HepG2 (cell line): ENCODE measurements around the gene BIN1. TPM values are rescaled to one million over a fixed set of nuclear protein-coding genes. Genes with fewer than 3 reads are reported as not detected.

ENCODE experiments used
- BHLHE40 ChIP-seq: IDR thresholded peaks from 2 replicates; pipeline ENCODE4 v1.6.1; 2011; ENCODE audit warnings: low read length, improper control_type of control experiment
- HCFC1 ChIP-seq: fragments of 150-350 bp; IDR thresholded peaks from 2 replicates; pipeline ENCODE4 v1.6.1; 2014; ENCODE audit warnings: low read depth, low read length
- IKZF4 ChIP-seq: sonication (generic); formaldehyde crosslinking; IDR thresholded peaks from 2 replicates; pipeline ENCODE4 v1.5.1; 2020; ENCODE audit warnings: borderline replicate concordance, mild to moderate bottlenecking, low read depth, missing genetic modification reagents; ENCODE audit errors: not compliant biosample characterization
- IRF2 ChIP-seq: IDR thresholded peaks from 2 replicates; pipeline ENCODE4 v1.6.1; 2018; ENCODE audit warnings: missing genetic modification reagents, missing compliant biosample characterization
- MIER3 ChIP-seq: IDR thresholded peaks from 2 replicates; pipeline ENCODE4 v1.6.1; 2016; ENCODE audit warnings: missing compliant biosample characterization, borderline replicate concordance
- PRMT3 ChIP-seq: sonication (generic); formaldehyde crosslinking; IDR thresholded peaks from 2 replicates; pipeline ENCODE4 v1.8.1; 2022; ENCODE audit warnings: low read depth, mild to moderate bottlenecking, moderate library complexity, missing genetic modification reagents, borderline replicate concordance
- ZNF101 ChIP-seq: sonication (generic); formaldehyde crosslinking; IDR thresholded peaks from 2 replicates; pipeline ENCODE4 v1.4.0; 2020; ENCODE audit warnings: mild to moderate bottlenecking, low read depth, missing genetic modification reagents, borderline replicate concordance
- polyA plus RNA-seq, 8 experiments: library from polyadenylated mRNA; depleted of rRNA in 3 of 8; stranded (reverse) in 7 of 8; unstranded in 1 of 8; fragments of >200 nt; fragmentation: Illumina TruSeq in 4 of 8; extraction: Trizol in 4 of 8; gene quantifications; 2 replicates each; pipeline versions ENCODE4 v1.2.1 to v1.2.3, GENCODE V29; 2011 to 2016; ENCODE audit warnings: low read depth in 4 of 8, missing spikeins in 1 of 8, mixed read lengths in 1 of 8; ENCODE audit not compliant: insufficient read depth in 1 of 8
- total RNA-seq, 5 experiments: library from RNA; depleted of rRNA; stranded (reverse); fragments of >200 nt; fragmentation: Illumina TruSeq; extraction: Trizol; gene quantifications; 2 replicates each; pipeline ENCODE4 v1.2.3, GENCODE V29; 2016; ENCODE audit warnings: low read depth in 1 of 5
- TF ChIP-seq, protein P1 (sequence below): sonication (generic); formaldehyde crosslinking; IDR thresholded peaks from 2 replicates; pipeline ENCODE4 v1.5.1; 2020; ENCODE audit warnings: mild to moderate bottlenecking, missing genetic modification reagents, moderate library complexity
- TF ChIP-seq, protein P2 (sequence below): sonication (generic); formaldehyde crosslinking; IDR thresholded peaks from 2 replicates; pipeline ENCODE4 v1.8.1; 2023; ENCODE audit warnings: mild to moderate bottlenecking, missing genetic modification reagents
- TF ChIP-seq, protein P3 (sequence below): IDR thresholded peaks from 2 replicates; pipeline ENCODE4 v1.6.1; 2016; ENCODE audit warnings: missing compliant biosample characterization, missing genetic modification reagents, borderline replicate concordance
- TF ChIP-seq, protein P4 (sequence below): sonication (generic); formaldehyde crosslinking; IDR thresholded peaks from 2 replicates; pipeline ENCODE4 v1.4.0; 2020; ENCODE audit warnings: mild to moderate bottlenecking, missing genetic modification reagents
- TF ChIP-seq, protein P5 (sequence below): sonication (generic); formaldehyde crosslinking; IDR thresholded peaks from 2 replicates; pipeline ENCODE4 v1.9.0; 2021; ENCODE audit warnings: missing genetic modification reagents, borderline replicate concordance

The BIN1 gene
- total and polyA plus RNA-seq, 2 of the 13 experiments (the other 11 are each of a cell fraction or from before 2014, with no cell fraction given), result 0.93 to 1.2 TPM

DNA sequence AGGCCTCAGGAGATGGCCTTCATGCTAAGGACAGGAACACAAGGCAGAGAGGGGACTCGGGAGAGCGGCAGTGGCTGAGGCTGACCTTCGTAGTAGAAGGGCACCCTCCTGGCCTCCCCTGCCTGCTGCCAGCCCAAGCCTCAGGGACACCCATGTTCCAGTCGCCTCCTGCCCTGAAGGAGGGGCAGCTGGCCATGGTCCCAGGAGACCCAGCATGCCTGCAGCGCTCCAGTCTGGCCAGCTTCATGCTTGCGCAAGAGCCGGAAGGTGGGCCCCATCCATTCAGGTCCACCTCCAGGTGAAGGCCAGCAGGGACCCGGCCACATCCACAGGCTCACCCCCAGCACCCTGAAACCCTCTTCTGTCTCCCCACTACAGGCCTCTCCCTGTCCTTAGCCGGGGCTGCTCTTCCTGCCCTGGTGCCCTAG lies 35.0 kb downstream of the BIN1 start (continued):
- TF ChIP-seq HCFC1 (no peak), BHLHE40 (no peak), ZNF101 (CRISPR knock-in tag) (no peak), IRF2 (CRISPR knock-in tag) (no peak), MIER3 (no peak), IKZF4 (no peak), PRMT3 (no peak)
- TF ChIP-seq, protein P1, sequence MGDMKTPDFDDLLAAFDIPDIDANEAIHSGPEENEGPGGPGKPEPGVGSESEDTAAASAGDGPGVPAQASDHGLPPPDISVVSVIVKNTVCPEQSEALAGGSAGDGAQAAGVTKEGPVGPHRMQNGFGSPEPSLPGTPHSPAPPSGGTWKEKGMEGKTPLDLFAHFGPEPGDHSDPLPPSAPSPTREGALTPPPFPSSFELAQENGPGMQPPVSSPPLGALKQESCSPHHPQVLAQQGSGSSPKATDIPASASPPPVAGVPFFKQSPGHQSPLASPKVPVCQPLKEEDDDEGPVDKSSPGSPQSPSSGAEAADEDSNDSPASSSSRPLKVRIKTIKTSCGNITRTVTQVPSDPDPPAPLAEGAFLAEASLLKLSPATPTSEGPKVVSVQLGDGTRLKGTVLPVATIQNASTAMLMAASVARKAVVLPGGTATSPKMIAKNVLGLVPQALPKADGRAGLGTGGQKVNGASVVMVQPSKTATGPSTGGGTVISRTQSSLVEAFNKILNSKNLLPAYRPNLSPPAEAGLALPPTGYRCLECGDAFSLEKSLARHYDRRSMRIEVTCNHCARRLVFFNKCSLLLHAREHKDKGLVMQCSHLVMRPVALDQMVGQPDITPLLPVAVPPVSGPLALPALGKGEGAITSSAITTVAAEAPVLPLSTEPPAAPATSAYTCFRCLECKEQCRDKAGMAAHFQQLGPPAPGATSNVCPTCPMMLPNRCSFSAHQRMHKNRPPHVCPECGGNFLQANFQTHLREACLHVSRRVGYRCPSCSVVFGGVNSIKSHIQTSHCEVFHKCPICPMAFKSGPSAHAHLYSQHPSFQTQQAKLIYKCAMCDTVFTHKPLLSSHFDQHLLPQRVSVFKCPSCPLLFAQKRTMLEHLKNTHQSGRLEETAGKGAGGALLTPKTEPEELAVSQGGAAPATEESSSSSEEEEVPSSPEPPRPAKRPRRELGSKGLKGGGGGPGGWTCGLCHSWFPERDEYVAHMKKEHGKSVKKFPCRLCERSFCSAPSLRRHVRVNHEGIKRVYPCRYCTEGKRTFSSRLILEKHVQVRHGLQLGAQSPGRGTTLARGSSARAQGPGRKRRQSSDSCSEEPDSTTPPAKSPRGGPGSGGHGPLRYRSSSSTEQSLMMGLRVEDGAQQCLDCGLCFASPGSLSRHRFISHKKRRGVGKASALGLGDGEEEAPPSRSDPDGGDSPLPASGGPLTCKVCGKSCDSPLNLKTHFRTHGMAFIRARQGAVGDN, result peak; percentile 52
- TF ChIP-seq, protein P2, sequence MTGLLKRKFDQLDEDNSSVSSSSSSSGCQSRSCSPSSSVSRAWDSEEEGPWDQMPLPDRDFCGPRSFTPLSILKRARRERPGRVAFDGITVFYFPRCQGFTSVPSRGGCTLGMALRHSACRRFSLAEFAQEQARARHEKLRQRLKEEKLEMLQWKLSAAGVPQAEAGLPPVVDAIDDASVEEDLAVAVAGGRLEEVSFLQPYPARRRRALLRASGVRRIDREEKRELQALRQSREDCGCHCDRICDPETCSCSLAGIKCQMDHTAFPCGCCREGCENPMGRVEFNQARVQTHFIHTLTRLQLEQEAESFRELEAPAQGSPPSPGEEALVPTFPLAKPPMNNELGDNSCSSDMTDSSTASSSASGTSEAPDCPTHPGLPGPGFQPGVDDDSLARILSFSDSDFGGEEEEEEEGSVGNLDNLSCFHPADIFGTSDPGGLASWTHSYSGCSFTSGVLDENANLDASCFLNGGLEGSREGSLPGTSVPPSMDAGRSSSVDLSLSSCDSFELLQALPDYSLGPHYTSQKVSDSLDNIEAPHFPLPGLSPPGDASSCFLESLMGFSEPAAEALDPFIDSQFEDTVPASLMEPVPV (CRISPR knock-in tag), result no peak
- TF ChIP-seq, protein P3, sequence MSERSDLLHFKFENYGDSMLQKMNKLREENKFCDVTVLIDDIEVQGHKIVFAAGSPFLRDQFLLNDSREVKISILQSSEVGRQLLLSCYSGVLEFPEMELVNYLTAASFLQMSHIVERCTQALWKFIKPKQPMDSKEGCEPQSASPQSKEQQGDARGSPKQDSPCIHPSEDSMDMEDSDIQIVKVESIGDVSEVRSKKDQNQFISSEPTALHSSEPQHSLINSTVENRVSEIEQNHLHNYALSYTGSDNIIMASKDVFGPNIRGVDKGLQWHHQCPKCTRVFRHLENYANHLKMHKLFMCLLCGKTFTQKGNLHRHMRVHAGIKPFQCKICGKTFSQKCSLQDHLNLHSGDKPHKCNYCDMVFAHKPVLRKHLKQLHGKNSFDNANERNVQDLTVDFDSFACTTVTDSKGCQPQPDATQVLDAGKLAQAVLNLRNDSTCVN (CRISPR knock-in tag), result no peak
- TF ChIP-seq, protein P4, sequence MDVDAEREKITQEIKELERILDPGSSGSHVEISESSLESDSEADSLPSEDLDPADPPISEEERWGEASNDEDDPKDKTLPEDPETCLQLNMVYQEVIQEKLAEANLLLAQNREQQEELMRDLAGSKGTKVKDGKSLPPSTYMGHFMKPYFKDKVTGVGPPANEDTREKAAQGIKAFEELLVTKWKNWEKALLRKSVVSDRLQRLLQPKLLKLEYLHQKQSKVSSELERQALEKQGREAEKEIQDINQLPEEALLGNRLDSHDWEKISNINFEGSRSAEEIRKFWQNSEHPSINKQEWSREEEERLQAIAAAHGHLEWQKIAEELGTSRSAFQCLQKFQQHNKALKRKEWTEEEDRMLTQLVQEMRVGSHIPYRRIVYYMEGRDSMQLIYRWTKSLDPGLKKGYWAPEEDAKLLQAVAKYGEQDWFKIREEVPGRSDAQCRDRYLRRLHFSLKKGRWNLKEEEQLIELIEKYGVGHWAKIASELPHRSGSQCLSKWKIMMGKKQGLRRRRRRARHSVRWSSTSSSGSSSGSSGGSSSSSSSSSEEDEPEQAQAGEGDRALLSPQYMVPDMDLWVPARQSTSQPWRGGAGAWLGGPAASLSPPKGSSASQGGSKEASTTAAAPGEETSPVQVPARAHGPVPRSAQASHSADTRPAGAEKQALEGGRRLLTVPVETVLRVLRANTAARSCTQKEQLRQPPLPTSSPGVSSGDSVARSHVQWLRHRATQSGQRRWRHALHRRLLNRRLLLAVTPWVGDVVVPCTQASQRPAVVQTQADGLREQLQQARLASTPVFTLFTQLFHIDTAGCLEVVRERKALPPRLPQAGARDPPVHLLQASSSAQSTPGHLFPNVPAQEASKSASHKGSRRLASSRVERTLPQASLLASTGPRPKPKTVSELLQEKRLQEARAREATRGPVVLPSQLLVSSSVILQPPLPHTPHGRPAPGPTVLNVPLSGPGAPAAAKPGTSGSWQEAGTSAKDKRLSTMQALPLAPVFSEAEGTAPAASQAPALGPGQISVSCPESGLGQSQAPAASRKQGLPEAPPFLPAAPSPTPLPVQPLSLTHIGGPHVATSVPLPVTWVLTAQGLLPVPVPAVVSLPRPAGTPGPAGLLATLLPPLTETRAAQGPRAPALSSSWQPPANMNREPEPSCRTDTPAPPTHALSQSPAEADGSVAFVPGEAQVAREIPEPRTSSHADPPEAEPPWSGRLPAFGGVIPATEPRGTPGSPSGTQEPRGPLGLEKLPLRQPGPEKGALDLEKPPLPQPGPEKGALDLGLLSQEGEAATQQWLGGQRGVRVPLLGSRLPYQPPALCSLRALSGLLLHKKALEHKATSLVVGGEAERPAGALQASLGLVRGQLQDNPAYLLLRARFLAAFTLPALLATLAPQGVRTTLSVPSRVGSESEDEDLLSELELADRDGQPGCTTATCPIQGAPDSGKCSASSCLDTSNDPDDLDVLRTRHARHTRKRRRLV (CRISPR knock-in tag), result no peak
- TF ChIP-seq, protein P5, sequence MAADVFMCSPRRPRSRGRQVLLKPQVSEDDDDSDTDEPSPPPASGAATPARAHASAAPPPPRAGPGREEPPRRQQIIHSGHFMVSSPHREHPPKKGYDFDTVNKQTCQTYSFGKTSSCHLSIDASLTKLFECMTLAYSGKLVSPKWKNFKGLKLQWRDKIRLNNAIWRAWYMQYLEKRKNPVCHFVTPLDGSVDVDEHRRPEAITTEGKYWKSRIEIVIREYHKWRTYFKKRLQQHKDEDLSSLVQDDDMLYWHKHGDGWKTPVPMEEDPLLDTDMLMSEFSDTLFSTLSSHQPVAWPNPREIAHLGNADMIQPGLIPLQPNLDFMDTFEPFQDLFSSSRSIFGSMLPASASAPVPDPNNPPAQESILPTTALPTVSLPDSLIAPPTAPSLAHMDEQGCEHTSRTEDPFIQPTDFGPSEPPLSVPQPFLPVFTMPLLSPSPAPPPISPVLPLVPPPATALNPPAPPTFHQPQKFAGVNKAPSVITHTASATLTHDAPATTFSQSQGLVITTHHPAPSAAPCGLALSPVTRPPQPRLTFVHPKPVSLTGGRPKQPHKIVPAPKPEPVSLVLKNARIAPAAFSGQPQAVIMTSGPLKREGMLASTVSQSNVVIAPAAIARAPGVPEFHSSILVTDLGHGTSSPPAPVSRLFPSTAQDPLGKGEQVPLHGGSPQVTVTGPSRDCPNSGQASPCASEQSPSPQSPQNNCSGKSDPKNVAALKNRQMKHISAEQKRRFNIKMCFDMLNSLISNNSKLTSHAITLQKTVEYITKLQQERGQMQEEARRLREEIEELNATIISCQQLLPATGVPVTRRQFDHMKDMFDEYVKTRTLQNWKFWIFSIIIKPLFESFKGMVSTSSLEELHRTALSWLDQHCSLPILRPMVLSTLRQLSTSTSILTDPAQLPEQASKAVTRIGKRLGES (CRISPR knock-in tag), result no peak
